Stimulated activated CD4-positive, alpha-beta T cell treated with anti-CD3 and anti-CD28 coated beads, Interleukin-2, amount 100 ng/mL, for 48 hours (primary cell): Measurements from ENCODE around the gene CERS3.
A peak's percentile ranks its signal among the peaks of the same experiment; 100 is the strongest.

Experiments used
- DNase-seq, 2 donors: peaks; one replicate each; pipeline ENCODE4 v3.0.0-alpha.2; 2020

The CERS3 gene

GRCh38 chr15:100526027-100526481 lies 2.7 kb downstream of the CERS3 start:
- DNase-seq: no peak

GRCh38 chr15:100525436-100525835 lies 3.3 kb downstream of the CERS3 start:
- DNase-seq: no peak

GRCh38 chr15:100524326-100524725 lies 4.4 kb downstream of the CERS3 start:
- DNase-seq: no peak

- no peak for DNase-seq
These were observed 6.8 kb downstream of the CERS3 start for GRCh38 chr15:100521907-100522306.

GRCh38 chr15:100520132-100520921 lies 8.4 kb downstream of the CERS3 start:
- DNase-seq: peak in 1 of 2 donors; percentile 9

- no peak for DNase-seq
These were observed 10.9 kb downstream of the CERS3 start for GRCh38 chr15:100517846-100518245.

- no peak for DNase-seq
These were observed 11.9 kb downstream of the CERS3 start for GRCh38 chr15:100516643-100517512.

- DNase-seq: no peak
These were observed 13.0 kb downstream of the CERS3 start for GRCh38 chr15:100515758-100516157.

- no peak for DNase-seq
These were observed 20.0 kb downstream of the CERS3 start for GRCh38 chr15:100508641-100509300.

GRCh38 chr15:100502651-100503050 lies 26.1 kb downstream of the CERS3 start:
- no peak for DNase-seq

- DNase-seq: no peak
These were observed 27.6 kb downstream of the CERS3 start for GRCh38 chr15:100501117-100501516.

- DNase-seq: no peak
These were observed 28.3 kb downstream of the CERS3 start for GRCh38 chr15:100500226-100500990.

GRCh38 chr15:100495861-100496260 lies 32.9 kb downstream of the CERS3 start:
- no peak for DNase-seq

GRCh38 chr15:100493213-100493612 lies 35.5 kb downstream of the CERS3 start:
- no peak for DNase-seq

- DNase-seq: no peak
These were observed 44.3 kb downstream of the CERS3 start for GRCh38 chr15:100484443-100484842.

GRCh38 chr15:100483370-100483769 lies 45.4 kb downstream of the CERS3 start:
- DNase-seq: no peak

- no peak for DNase-seq
These were observed 51.9 kb downstream of the CERS3 start for GRCh38 chr15:100476805-100477204.

GRCh38 chr15:100472736-100473135 lies 56.0 kb downstream of the CERS3 start:
- no peak for DNase-seq

- DNase-seq: no peak
These were observed 56.8 kb downstream of the CERS3 start for GRCh38 chr15:100471933-100472332.

- DNase-seq: no peak
These were observed 60.5 kb downstream of the CERS3 start for GRCh38 chr15:100468285-100468684.

- DNase-seq: no peak
These were observed 62.7 kb downstream of the CERS3 start for GRCh38 chr15:100466073-100466472.

- DNase-seq: no peak
These were observed 63.9 kb downstream of the CERS3 start for GRCh38 chr15:100464888-100465287.

- no peak for DNase-seq
These were observed 64.5 kb downstream of the CERS3 start for GRCh38 chr15:100464256-100464655.
